ENCODE data around the gene CNTNAP2. TPM values are rescaled to one million over a fixed set of nuclear protein-coding genes. Genes with fewer than 3 reads are reported as not detected.

Gene CNTNAP2
- total and polyA plus RNA-seq, 2 donors, result 5.1 to 10.3 TPM

DNA sequence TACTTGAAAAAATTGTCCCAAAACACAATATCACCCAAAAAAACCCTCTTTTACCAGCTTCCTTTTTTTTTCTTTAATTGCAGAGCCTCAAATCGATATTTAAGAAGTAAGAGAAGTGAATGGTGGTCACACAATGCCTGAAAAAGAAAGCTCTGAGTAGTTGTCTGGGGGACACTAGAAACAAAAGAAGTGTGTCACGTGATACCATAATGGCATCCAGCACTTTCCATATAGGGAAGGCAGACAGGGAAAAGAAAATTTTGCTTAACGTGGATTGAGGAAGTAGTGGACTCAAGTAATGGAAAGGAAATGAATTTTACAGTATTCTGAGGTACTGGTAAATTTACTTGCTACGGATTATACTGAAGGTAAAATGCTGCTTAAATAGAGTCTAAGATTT lies 1708.1 kb downstream of the CNTNAP2 start:
- Histone ChIP-seq H3K36me3 (ENCODE audit: control insufficient read depth in 2 of 2, insufficient read depth in 2 of 2, low read length in 1 of 2) (no peaks in the 10 kb centered on the region), H3K4me1 (ENCODE audit: control insufficient read depth in 2 of 2, insufficient read depth in 2 of 2, low read length in 2 of 2) (no peaks in the 10 kb centered on the region), H3K27me3 (ENCODE audit: control insufficient read depth in 2 of 2, insufficient read depth in 1 of 2, low read length in 1 of 2) (no peaks in the 10 kb centered on the region), H3K4me3 (ENCODE audit: low read length in 2 of 2) (no peak overlapping the region), H3K9me3 (ENCODE audit: control insufficient read depth in 2 of 2, insufficient read depth in 1 of 2, low read length in 1 of 2) (no peaks in the 10 kb centered on the region), H3K27ac (ENCODE audit: low read depth in 1 of 2, low read length in 1 of 2) (no peak overlapping the region)
- 71% methylated on average over 4 of the region's 4 CpGs for WGBS
- no peak for DNase-seq (ENCODE audit: low read depth in 6 of 9, low spot score in 9 of 9)

DNA sequence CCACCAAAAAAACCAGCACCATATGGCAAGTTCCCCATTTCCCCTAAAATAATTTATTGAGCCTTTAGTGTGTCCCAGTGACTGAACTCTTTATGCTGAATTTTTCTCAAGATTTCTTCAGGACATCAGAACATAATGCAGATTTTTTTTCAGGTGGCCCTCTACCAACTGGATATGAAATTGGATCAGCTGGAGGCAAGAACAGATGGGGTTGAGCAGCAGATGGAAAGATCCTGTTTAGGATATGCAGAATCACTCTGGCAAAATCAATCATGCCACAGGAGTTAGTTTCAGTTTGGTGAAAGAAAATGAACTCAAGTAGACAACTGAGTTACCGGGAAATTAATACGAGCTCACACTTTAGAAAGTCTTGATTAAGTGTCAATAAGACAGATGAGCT lies 1712.4 kb downstream of the CNTNAP2 start:
- WGBS, result 68% methylated on average over 2 of the region's 2 CpGs
- H3K36me3 ChIP-seq (ENCODE audit: control insufficient read depth in 2 of 2, insufficient read depth in 2 of 2, low read length in 1 of 2), result no peaks in the 10 kb centered on the region
- no peak overlapping the region for H3K4me3 ChIP-seq (ENCODE audit: low read length in 2 of 2)
- H3K4me1 ChIP-seq (ENCODE audit: control insufficient read depth in 2 of 2, insufficient read depth in 2 of 2, low read length in 2 of 2), result no peaks in the 10 kb centered on the region
- no peak overlapping the region for H3K27ac ChIP-seq (ENCODE audit: low read depth in 1 of 2, low read length in 1 of 2)
- no peaks in the 10 kb centered on the region for H3K27me3 ChIP-seq (ENCODE audit: control insufficient read depth in 2 of 2, insufficient read depth in 1 of 2, low read length in 1 of 2)
- no peaks in the 10 kb centered on the region for H3K9me3 ChIP-seq (ENCODE audit: control insufficient read depth in 2 of 2, insufficient read depth in 1 of 2, low read length in 1 of 2)
- no peak for DNase-seq (ENCODE audit: low read depth in 6 of 9, low spot score in 9 of 9)

DNA sequence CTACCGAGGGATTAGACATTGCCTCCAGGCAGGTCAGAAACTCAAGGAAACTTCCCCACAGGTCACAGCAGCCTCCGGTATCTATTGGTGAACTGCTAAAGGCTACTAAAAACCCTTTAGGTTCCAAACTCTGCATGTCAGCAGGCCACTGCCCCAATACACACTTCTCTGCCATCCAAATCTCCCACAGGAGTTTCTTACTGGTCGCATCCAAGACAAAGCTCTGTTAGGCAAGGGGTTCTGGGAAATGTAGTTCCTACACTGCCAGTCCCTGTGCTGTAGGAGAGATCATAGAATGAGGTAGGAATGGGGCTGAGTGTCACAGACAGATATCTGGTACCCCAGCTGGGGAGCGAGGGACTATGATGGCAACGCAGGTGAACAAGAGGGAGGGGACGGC lies 1717.0 kb downstream of the CNTNAP2 start:
- no peak for DNase-seq (ENCODE audit: low read depth in 6 of 9, low spot score in 9 of 9)
- WGBS, result 89% methylated on average over 6 of the region's 6 CpGs
- H3K9me3 ChIP-seq (ENCODE audit: control insufficient read depth in 2 of 2, insufficient read depth in 1 of 2, low read length in 1 of 2), result peaks cover 0 to 9% of the 10 kb centered on the region in 2 donors

DNA sequence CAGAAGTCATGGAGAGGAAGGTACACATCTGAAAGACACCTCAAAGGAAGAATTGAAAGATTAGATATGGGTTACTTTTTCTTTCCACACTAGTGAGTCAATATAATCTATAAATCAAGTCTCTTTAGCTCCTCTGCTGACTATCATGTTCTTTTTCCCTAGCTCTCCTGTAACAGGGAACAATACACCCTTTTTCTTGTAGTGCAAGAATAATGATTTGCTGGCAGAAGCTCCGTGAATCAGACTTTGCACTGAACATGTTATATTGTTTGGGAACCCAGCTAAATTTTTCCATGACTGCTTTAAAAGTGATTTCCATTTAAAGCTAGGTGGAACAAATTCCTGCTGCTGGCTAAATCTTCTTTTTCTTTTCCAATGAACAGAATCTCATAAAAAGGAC lies 1717.4 kb downstream of the CNTNAP2 start:
- H3K27ac ChIP-seq (ENCODE audit: low read depth in 1 of 2, low read length in 1 of 2), result no peak overlapping the region
- DNase-seq (ENCODE audit: low read depth in 6 of 9, low spot score in 9 of 9), result no peak
- peaks cover 0 to 9% of the 10 kb centered on the region in 2 donors for H3K9me3 ChIP-seq (ENCODE audit: control insufficient read depth in 2 of 2, insufficient read depth in 1 of 2, low read length in 1 of 2)
- H3K4me1 ChIP-seq (ENCODE audit: control insufficient read depth in 2 of 2, insufficient read depth in 2 of 2, low read length in 2 of 2), result no peaks in the 10 kb centered on the region
- H3K36me3 ChIP-seq (ENCODE audit: control insufficient read depth in 2 of 2, insufficient read depth in 2 of 2, low read length in 1 of 2), result no peaks in the 10 kb centered on the region
- 90% methylated on average over 1 of the region's 1 CpG for WGBS
- no peak overlapping the region for H3K4me3 ChIP-seq (ENCODE audit: low read length in 2 of 2)
- H3K27me3 ChIP-seq (ENCODE audit: control insufficient read depth in 2 of 2, insufficient read depth in 1 of 2, low read length in 1 of 2), result no peaks in the 10 kb centered on the region

More for the DNA sequence above, 1717.0 kb downstream of the CNTNAP2 start:
- Histone ChIP-seq H3K4me1 (ENCODE audit: control insufficient read depth in 2 of 2, insufficient read depth in 2 of 2, low read length in 2 of 2) (no peaks in the 10 kb centered on the region), H3K36me3 (ENCODE audit: control insufficient read depth in 2 of 2, insufficient read depth in 2 of 2, low read length in 1 of 2) (no peaks in the 10 kb centered on the region), H3K27me3 (ENCODE audit: control insufficient read depth in 2 of 2, insufficient read depth in 1 of 2, low read length in 1 of 2) (no peaks in the 10 kb centered on the region), H3K4me3 (ENCODE audit: low read length in 2 of 2) (no peak overlapping the region), H3K27ac (ENCODE audit: low read depth in 1 of 2, low read length in 1 of 2) (no peak overlapping the region)

DNA sequence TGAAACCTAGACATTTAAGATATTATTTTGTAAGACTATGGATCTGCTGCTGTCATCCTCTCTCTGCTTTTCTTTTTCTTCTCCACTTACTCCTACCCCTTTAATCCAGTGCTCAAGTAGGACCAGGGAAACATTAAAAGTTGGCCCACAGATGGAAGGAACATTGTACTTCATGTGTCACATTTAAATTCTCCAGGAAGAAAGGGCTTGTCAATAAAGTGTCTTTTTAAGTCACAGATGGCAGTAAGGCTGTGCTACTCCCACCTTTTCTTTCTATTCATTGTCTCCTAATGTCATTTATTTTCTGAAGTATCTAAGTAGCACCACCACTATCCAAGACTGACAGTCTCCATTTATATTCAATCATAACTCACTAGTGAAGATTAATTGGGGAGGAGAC lies 1736.2 kb downstream of the CNTNAP2 start:
- H3K27me3 ChIP-seq (ENCODE audit: control insufficient read depth in 2 of 2, insufficient read depth in 1 of 2, low read length in 1 of 2), result no peaks in the 10 kb centered on the region
- DNase-seq (ENCODE audit: low read depth in 6 of 9, low spot score in 9 of 9), result no peak
- H3K27ac ChIP-seq (ENCODE audit: low read depth in 1 of 2, low read length in 1 of 2), result no peak overlapping the region
- H3K9me3 ChIP-seq (ENCODE audit: control insufficient read depth in 2 of 2, insufficient read depth in 1 of 2, low read length in 1 of 2), result no peaks in the 10 kb centered on the region
- no peaks in the 10 kb centered on the region for H3K36me3 ChIP-seq (ENCODE audit: control insufficient read depth in 2 of 2, insufficient read depth in 2 of 2, low read length in 1 of 2)
- no peaks in the 10 kb centered on the region for H3K4me1 ChIP-seq (ENCODE audit: control insufficient read depth in 2 of 2, insufficient read depth in 2 of 2, low read length in 2 of 2)
- no peak overlapping the region for H3K4me3 ChIP-seq (ENCODE audit: low read length in 2 of 2)

DNA sequence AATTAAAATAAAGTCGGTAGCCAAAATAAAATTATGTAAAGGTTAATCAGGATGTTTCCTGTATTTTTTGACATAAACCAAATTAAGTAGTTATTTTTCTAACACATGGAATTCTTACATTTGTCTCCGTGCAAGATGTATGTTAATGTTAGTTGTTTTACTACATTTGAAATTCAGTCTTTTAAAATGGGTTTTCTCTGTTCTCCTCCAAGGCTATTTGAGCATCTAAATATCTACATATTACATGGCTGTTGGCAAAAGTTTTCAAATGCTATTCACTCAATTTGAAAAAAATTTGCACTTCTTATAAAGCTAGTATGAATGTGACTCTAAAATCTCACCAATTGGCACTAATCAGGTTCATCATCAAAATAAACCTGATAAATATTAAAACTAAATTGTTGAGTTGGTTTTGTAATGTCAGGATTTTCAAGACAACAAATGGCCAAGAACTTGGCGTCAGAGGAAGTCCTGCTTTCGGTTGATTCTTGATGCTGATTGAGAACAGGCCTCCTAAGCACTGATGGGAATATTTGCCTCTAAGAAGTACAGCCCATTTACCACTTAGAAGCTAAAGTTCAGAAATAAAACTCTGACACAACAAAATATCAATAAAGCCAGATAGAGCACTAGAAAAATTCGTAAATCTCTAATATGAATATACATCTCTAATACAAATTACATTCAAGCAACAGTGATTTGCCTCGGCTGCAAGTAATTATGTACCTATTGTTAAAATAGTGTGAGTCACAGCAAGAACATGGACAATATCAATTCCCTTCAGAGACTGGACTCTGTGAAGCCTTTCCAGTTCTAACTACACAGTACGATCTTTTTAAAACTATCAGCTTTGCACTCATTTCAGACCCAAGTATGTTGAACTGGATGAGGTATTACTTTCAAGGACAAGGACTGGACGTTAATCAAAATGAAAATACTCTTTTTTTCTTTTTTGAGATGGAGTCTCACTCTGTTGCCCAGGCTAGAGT lies 1740.8 kb downstream of the CNTNAP2 start:
- Histone ChIP-seq H3K27ac (ENCODE audit: low read depth in 1 of 2, low read length in 1 of 2) (no peak overlapping the region), H3K9me3 (ENCODE audit: control insufficient read depth in 2 of 2, insufficient read depth in 1 of 2, low read length in 1 of 2) (no peaks in the 10 kb centered on the region), H3K4me3 (ENCODE audit: low read length in 2 of 2) (no peak overlapping the region), H3K27me3 (ENCODE audit: control insufficient read depth in 2 of 2, insufficient read depth in 1 of 2, low read length in 1 of 2) (no peaks in the 10 kb centered on the region), H3K36me3 (ENCODE audit: control insufficient read depth in 2 of 2, insufficient read depth in 2 of 2, low read length in 1 of 2) (no peaks in the 10 kb centered on the region), H3K4me1 (ENCODE audit: control insufficient read depth in 2 of 2, insufficient read depth in 2 of 2, low read length in 2 of 2) (no peaks in the 10 kb centered on the region)
- WGBS, result 92% methylated on average over 8 of the region's 8 CpGs
- no peak for DNase-seq (ENCODE audit: low read depth in 6 of 9, low spot score in 9 of 9)

DNA sequence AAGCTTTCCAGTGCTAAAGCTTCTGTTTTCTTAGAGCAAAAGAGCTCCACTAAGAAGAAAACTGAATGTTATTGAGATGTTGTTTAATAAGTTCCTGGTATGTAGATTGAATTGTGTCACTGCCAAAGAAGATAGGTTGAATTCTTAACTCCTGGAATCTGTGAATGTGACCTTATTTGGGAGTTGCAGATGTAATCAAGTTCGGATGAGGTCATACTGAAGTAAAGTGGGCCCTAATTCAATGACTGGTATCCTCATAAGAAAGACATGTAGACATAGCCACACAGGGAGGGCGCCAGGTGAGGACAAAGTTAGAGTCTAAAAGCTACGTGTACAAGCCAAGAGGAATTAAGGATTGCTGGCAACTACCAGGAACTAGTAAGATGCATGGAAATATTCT lies 1741.8 kb downstream of the CNTNAP2 start:
- no peak for DNase-seq (ENCODE audit: low read depth in 6 of 9, low spot score in 9 of 9)
- Histone ChIP-seq H3K4me1 (ENCODE audit: control insufficient read depth in 2 of 2, insufficient read depth in 2 of 2, low read length in 2 of 2) (no peaks in the 10 kb centered on the region), H3K9me3 (ENCODE audit: control insufficient read depth in 2 of 2, insufficient read depth in 1 of 2, low read length in 1 of 2) (no peaks in the 10 kb centered on the region), H3K36me3 (ENCODE audit: control insufficient read depth in 2 of 2, insufficient read depth in 2 of 2, low read length in 1 of 2) (no peaks in the 10 kb centered on the region), H3K27ac (ENCODE audit: low read depth in 1 of 2, low read length in 1 of 2) (no peak overlapping the region), H3K4me3 (ENCODE audit: low read length in 2 of 2) (no peak overlapping the region), H3K27me3 (ENCODE audit: control insufficient read depth in 2 of 2, insufficient read depth in 1 of 2, low read length in 1 of 2) (no peaks in the 10 kb centered on the region)
- 94% methylated on average over 3 of the region's 3 CpGs for WGBS

DNA sequence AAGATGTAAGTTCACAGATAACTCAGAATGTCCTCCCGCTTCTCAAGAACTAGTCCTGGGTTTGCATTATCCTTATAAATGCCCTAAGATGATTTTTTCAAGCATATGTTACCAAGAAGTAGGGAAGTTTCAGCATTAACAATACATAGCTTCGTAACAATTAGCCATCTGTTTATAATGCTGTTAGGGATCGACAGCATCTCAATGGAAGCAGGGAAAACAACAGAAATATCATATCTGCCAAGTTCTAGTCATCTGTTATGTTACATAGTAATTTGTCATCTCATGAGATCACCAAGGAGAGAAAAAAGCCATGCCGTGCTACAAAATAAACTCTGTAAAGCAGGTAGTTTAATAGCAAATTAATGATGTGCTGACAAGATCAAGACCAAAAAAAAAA lies 1742.4 kb downstream of the CNTNAP2 start:
- Histone ChIP-seq H3K27ac (ENCODE audit: low read depth in 1 of 2, low read length in 1 of 2) (no peak overlapping the region), H3K9me3 (ENCODE audit: control insufficient read depth in 2 of 2, insufficient read depth in 1 of 2, low read length in 1 of 2) (no peaks in the 10 kb centered on the region), H3K4me3 (ENCODE audit: low read length in 2 of 2) (no peak overlapping the region), H3K4me1 (ENCODE audit: control insufficient read depth in 2 of 2, insufficient read depth in 2 of 2, low read length in 2 of 2) (no peaks in the 10 kb centered on the region), H3K27me3 (ENCODE audit: control insufficient read depth in 2 of 2, insufficient read depth in 1 of 2, low read length in 1 of 2) (no peaks in the 10 kb centered on the region), H3K36me3 (ENCODE audit: control insufficient read depth in 2 of 2, insufficient read depth in 2 of 2, low read length in 1 of 2) (no peaks in the 10 kb centered on the region)
- WGBS, result 94% methylated on average over 4 of the region's 4 CpGs
- no peak for DNase-seq (ENCODE audit: low read depth in 6 of 9, low spot score in 9 of 9)

DNA sequence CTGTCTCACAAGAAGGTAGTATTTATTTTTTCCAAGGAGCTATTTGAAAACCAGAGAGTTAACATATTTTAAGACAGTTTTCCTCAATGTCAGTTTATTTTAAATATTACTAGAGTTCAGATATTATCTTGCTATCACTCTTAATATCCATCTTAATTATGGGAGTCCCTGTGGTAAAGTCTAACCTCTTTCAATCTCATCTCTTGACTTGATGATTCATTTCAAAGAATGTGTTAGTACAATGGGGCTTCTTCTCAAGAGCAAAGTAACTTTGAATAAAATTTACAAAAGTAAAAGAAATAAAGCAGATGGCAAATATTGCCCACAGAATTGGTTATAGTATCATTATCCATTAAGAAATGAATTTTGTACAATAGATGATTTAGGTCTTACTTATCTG lies 1742.9 kb downstream of the CNTNAP2 start:
- no peak overlapping the region for H3K4me3 ChIP-seq (ENCODE audit: low read length in 2 of 2)
- no peak for DNase-seq (ENCODE audit: low read depth in 6 of 9, low spot score in 9 of 9)
- H3K4me1 ChIP-seq (ENCODE audit: control insufficient read depth in 2 of 2, insufficient read depth in 2 of 2, low read length in 2 of 2), result no peaks in the 10 kb centered on the region
- no peaks in the 10 kb centered on the region for H3K9me3 ChIP-seq (ENCODE audit: control insufficient read depth in 2 of 2, insufficient read depth in 1 of 2, low read length in 1 of 2)
- H3K27me3 ChIP-seq (ENCODE audit: control insufficient read depth in 2 of 2, insufficient read depth in 1 of 2, low read length in 1 of 2), result no peaks in the 10 kb centered on the region
- no peak overlapping the region for H3K27ac ChIP-seq (ENCODE audit: low read depth in 1 of 2, low read length in 1 of 2)
- H3K36me3 ChIP-seq (ENCODE audit: control insufficient read depth in 2 of 2, insufficient read depth in 2 of 2, low read length in 1 of 2), result no peaks in the 10 kb centered on the region
